ENCODE data around the gene ELOVL3.

Gene ELOVL3

DNA sequence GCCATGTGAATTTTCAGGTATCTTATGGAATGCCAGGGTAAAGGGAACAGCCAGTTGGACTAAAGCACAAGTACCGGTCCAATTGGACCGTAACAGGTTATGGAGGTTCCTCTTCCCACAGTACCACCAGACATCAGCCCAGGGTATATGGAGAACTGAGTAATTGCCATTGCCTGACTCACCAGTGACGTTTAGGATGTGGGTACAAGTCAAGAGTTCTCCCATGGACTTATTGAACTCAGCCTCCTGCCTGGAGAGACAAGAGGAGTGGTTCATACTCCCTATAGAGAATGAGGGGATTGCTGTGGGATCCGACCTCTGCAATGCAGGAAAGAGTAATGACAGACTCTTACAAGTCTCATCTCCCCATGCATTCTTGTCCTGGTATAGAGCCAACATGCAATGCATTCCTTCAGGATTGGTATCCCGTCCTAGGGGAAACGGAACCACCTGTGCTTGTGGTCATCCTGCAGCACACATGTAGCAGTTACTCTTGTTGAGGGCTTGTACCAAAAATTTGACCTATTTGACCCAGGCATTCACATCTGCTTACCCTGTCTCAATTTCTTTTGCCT lies 30.7 kb upstream of the ELOVL3 start:
- no peak for TF ChIP-seq GABPA (IDR thresholded peaks at IDR 0.05; ENCODE audit: low read depth)
- TF ChIP-seq SPI1 (IDR thresholded peaks at IDR 0.05; ENCODE audit: borderline replicate concordance, low read depth): no peak
- no peak for TF ChIP-seq REST (IDR thresholded peaks at IDR 0.05; ENCODE audit: insufficient replicate concordance, low read depth)
- TF ChIP-seq, protein P1, sequence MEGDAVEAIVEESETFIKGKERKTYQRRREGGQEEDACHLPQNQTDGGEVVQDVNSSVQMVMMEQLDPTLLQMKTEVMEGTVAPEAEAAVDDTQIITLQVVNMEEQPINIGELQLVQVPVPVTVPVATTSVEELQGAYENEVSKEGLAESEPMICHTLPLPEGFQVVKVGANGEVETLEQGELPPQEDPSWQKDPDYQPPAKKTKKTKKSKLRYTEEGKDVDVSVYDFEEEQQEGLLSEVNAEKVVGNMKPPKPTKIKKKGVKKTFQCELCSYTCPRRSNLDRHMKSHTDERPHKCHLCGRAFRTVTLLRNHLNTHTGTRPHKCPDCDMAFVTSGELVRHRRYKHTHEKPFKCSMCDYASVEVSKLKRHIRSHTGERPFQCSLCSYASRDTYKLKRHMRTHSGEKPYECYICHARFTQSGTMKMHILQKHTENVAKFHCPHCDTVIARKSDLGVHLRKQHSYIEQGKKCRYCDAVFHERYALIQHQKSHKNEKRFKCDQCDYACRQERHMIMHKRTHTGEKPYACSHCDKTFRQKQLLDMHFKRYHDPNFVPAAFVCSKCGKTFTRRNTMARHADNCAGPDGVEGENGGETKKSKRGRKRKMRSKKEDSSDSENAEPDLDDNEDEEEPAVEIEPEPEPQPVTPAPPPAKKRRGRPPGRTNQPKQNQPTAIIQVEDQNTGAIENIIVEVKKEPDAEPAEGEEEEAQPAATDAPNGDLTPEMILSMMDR (IDR thresholded peaks at IDR 0.05; ENCODE audit: insufficient read depth, low read length): no peak
- TF ChIP-seq POLR2AphosphoS5 (IDR thresholded peaks at IDR 0.05; ENCODE audit: low read depth): no peak
- no peak overlapping the region for H3K27ac ChIP-seq (replicated peaks)
- no peak overlapping the region for H3K4me3 ChIP-seq (replicated peaks; ENCODE audit: insufficient read depth, low read length)
- H3K27me3 ChIP-seq (ENCODE audit: insufficient read depth, poor library complexity, severe bottlenecking): no peaks in the 10 kb centered on the region
- no peak for DNase-seq (ENCODE audit: low read depth in 1 of 2, low spot score in 1 of 2)

DNA sequence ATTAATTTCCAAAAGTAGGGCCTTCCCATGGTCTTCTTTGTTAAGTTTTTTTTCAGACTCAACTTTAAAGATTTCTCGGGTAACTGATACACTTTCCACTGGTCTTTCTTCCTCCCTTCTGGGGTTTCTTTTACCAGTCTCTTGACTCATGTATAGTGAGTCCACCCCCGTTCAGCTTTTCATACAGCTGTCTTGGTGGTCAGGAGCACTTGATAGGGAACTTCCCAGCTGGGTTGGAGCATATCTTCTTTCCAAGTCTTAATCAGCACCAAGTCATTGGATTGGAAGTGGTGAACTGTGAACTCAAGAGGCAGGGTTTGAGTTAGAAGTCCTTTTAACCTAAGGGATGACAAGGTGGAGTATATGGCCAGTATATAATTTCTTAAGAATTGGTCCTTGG lies 29.2 kb upstream of the ELOVL3 start:
- no peak overlapping the region for H3K4me3 ChIP-seq (replicated peaks; ENCODE audit: insufficient read depth, low read length)
- no peak overlapping the region for H3K27ac ChIP-seq (replicated peaks)
- DNase-seq (ENCODE audit: low read depth in 1 of 2, low spot score in 1 of 2): no peak
- no peaks in the 10 kb centered on the region for H3K27me3 ChIP-seq (ENCODE audit: insufficient read depth, poor library complexity, severe bottlenecking)
- TF ChIP-seq, protein P1 (IDR thresholded peaks at IDR 0.05; ENCODE audit: insufficient read depth, low read length): no peak
- TF ChIP-seq GABPA (IDR thresholded peaks at IDR 0.05; ENCODE audit: low read depth) (no peak), SPI1 (IDR thresholded peaks at IDR 0.05; ENCODE audit: borderline replicate concordance, low read depth) (no peak), REST (IDR thresholded peaks at IDR 0.05; ENCODE audit: insufficient replicate concordance, low read depth) (no peak), POLR2AphosphoS5 (IDR thresholded peaks at IDR 0.05; ENCODE audit: low read depth) (no peak)

DNA sequence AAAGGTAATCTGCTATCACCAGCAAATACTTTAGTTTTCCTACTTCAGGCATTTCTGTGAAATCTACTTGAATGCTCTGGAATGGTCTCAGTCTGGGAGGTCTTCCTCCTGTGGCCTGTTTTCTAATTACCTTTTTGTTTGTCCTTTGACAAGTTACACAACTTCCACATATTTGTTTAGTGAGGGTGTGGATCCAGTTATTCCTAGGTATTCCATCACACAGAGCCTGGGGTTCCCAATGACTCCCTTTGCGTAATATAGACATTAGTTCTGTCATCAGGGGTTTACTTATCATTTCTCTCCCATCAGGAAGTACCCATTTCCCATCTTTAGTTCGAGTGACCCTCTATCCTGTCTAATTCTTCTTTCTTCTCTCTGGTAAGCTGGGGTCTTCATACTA lies 28.1 kb upstream of the ELOVL3 start:
- no peak overlapping the region for H3K4me3 ChIP-seq (replicated peaks; ENCODE audit: insufficient read depth, low read length)
- no peak for DNase-seq (ENCODE audit: low read depth in 1 of 2, low spot score in 1 of 2)
- no peak for TF ChIP-seq GABPA (IDR thresholded peaks at IDR 0.05; ENCODE audit: low read depth)
- TF ChIP-seq REST (IDR thresholded peaks at IDR 0.05; ENCODE audit: insufficient replicate concordance, low read depth): no peak
- no peak for TF ChIP-seq POLR2AphosphoS5 (IDR thresholded peaks at IDR 0.05; ENCODE audit: low read depth)
- TF ChIP-seq, protein P1 (IDR thresholded peaks at IDR 0.05; ENCODE audit: insufficient read depth, low read length): no peak
- no peak for TF ChIP-seq SPI1 (IDR thresholded peaks at IDR 0.05; ENCODE audit: borderline replicate concordance, low read depth)
- no peak overlapping the region for H3K27ac ChIP-seq (replicated peaks)
- no peaks in the 10 kb centered on the region for H3K27me3 ChIP-seq (ENCODE audit: insufficient read depth, poor library complexity, severe bottlenecking)
